NCI-H2107 treated with DMSO at 0.1 percent for 48 hours (cell line): ENCODE data around the gene TBX10.
"Not testable (repeated sequence)": the region's sequence is repeated elsewhere in the genome, so short reads cannot be mapped to it uniquely, and the experiment has no call there.

Experiments used
- DNase-seq: peaks from one replicate; lab custom pipeline; 2025; ENCODE audit not compliant: unreplicated experiment; lab: John Stamatoyannopoulos, UW

TBX10 gene

GRCh38 chr11:67639438-67639859, at the start of gene TBX10:
Gene TBX10 (minus strand): TSS chr11:67639763. CDS start chr11:67639472, 291 bp downstream.
- DNase-seq, result no peak

DNA sequence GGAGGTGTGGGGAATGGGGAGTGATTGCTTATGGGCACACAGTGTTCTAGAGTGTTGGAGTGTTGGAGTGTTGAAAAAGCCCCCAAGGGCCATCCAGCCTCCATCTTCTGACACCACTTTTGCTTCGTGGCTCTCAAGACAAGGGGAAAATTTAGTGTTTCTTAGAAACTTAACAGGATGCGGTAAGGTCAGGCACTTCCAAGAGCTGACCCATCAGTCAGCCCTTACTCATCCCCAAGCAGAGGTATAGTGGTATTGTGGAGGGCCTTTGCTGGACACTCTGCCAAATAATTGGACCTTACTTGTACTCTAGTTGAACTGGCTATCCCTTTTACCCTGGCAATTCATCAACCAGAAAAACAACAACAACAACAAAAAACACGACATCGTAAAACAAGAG, 49.6 kb upstream of the TBX10 start:
- DNase-seq, result no peak

- no peak for DNase-seq
Observed at GRCh38 chr11:67687986-67688385, 48.4 kb upstream of the TBX10 start.

DNA sequence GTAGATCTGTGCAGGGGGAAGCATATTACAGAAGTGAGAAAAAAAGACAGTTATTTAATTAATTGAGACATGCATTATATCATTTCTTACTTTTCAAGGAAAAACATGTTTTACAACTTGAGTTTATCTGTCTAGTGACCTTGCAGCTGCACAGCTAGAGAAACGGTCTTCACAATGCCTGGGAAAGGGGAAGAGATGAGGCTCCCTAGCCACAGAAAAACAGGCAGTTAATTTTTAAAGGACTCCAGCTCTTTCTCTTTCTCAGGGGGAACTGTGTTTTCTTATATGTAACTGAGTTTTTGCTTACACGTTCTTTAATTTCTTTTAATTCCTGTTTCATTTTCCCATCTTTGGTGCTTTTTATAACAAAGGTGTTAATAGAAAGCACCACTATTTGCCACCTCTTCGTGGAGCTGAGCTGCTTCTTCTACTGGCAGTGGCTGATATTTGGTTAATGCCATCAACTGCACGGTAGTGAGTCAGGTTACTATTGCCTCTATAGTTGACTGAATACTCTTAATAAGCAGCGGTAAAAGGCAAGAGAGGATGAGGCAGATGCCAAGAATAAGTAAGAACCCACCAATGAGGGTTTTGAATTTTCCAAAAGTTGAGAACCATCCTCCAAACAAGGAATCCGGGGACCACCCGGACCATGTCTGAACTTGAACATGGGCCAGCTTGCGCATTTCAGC, 46.2 kb upstream of the TBX10 start:
- DNase-seq, result not testable (repeated sequence)

DNA sequence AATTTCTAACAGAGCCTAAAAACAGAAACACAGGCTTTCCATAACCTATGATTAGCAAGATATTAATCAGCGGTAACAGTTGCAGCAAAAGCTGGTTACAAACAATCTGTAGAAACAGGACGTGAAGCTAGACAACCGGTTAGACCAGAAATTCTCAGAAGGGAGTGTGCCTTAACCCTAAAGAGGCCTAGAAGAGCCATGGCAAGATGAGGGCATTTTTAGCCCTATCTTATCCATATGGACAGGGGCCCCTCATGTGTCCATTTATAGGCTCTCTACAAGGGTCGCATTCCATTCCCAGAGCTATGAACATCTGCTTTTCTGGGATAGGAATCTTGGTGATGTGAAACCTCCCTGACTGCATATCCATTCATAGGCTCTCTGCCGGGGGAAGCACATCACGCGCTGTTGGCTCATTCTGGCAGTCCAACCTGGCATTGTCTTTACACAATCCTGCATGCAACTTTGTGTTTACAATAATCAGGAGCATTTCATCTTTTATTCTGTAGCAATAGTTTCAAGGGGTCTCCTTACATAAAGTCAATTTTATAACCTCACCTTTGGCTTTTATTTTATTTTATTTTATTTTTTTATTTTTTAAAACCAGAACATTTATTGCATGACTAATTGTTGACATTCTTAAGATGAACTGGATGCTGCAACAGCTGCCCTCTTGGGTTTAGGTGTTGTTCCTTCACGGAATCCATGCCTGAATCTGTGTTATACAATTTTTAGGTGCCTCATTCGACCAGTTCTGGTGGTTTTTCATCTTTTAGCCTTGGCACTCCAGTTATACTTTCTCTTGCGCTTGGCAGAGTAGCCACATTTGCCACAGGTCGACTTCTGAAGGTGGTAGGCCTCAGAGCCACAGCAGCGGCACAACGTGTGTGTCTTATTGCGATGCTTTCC, 42.8 kb upstream of the TBX10 start:
- DNase-seq, result not testable (repeated sequence)

- DNase-seq, result no peak
Observed at GRCh38 chr11:67680696-67681470, 41.3 kb upstream of the TBX10 start.

GRCh38 chr11:67675058-67675747, 35.6 kb upstream of the TBX10 start:
- no peak for DNase-seq

- DNase-seq, result no peak
Observed at GRCh38 chr11:67674442-67674871, 34.9 kb upstream of the TBX10 start, which contains the start of gene ALDH3B2. Gene ALDH3B2 (minus strand): TSS chr11:67674623. CDS start chr11:67666935, 7,688 bp downstream.

DNA sequence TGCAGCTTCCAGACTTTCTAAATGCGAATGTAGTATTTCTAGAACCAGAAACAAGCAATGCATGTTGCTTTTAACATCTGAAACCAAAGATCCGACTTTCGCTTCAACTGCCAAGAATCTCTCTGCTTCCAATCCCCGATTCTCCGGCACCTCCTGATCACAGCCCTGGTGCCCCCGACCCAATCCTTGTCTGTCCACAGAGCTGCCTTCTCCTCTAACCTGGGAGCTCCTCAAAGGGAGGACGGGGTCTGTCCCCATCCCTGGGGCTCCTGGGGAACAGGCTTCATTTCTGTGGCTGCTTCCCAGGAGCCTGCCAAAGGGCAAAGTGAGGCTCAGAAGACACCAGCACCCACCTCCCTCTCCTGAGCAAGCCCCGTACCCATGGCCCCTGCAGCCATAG, 34.3 kb upstream of the TBX10 start:
- DNase-seq, result no peak

- DNase-seq, result no peak
Observed at GRCh38 chr11:67673358-67673757, 33.8 kb upstream of the TBX10 start.

GRCh38 chr11:67671211-67671520, 31.6 kb upstream of the TBX10 start:
- no peak for DNase-seq

DNA sequence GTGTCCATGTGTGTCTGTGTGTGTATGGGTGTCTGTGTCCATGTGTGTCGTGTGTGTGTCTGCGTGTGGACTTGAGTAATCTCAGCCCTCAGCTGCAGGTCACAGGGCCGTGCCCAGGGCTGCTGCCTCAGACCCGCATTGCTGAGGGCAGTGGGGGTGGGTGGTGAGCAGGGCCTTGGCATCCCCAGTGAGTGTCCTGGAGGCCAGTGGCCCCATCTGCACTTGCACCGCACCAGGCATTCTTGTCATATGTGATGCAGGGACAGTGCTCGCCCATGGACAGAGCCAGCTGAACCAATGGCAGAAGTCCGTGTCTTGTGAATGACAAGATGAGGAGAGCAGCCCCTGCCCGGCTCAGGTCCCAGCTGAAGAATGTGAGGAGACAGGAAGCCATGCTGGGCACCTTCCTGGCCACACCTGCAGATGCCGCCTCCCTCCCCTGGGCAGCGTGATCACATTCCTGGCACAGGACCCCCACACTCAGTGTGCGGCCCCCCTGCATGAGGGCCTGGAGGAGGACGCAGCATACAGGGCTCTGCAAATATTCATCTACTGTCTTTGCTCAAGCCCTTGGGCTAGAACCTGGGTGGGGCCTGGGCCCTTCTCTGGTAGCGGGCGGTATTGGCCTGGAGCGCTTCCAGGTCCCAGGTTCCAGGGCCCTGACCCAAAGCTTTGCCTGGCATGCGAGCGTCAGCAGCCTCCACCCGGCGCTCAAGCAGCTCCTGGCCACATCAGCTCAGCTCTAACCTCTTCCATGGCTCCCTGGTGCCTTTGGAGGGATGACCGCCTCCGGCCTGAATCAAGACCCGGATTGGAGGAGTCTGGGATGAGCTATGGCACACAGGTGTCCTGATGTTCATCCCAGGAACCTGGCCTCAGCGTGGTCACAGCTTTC, 31.0 kb upstream of the TBX10 start:
- no peak for DNase-seq

DNA sequence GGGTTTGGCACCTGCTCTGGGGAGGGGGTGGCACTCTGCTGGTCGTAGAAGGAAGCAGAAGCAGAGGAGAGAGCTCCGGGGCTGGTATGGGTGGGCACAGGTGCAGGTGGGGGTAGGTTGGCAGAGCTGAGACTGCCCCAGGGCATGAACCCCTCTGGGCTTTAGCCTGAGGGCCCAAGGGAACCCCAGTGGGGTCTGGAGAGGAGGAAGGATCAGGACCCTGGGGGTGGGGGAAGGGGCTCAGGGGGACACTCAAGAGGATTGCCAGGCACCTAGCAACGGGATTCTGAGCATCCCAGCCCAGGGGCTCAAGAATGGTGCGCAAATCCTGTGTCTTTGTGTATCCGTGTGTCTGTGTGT, 28.6 kb upstream of the TBX10 start:
- DNase-seq, result no peak

GRCh38 chr11:67667490-67668191, 28.1 kb upstream of the TBX10 start:
- DNase-seq, result no peak

DNA sequence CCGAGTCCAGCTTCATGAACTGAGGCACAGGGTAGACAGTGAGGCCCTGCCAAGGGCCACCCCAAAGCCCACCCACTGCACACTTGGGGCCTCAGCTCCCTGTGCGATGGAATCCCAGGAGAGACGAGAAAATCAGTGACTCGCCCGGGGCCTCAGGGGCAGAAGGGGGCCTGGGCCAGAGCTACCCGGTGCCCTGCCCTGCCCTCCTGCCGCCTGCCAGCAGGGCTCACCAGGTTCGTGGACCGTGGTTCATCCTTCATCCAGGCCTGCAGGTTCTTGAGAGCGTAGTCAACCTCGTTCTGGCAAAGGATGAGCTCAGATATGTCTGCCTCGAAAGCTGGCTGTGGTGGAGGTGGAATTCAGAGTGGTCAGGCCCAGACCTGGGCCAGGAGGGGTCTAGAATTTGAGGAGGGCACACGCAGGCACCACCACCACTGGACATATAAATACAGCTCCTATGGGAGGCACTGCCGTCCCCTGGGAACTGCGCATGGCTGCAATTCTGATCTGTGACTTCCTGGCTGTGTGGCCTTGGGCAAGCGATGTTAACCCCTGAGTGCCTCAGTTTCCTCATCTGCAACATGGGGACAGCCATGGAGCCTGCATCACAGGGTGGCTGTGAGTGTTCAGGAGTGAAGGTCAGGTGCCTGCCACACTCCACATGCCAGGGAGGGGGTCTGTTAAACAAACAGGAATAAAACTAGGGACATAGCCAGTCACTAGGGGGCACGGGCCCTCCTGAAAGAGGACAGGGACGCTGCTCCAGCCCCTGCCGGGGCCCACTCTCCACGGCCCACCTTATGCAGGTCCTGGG, 27.3 kb upstream of the TBX10 start:
- no peak for DNase-seq

GRCh38 chr11:67666303-67666645, 26.7 kb upstream of the TBX10 start:
- no peak for DNase-seq

DNA sequence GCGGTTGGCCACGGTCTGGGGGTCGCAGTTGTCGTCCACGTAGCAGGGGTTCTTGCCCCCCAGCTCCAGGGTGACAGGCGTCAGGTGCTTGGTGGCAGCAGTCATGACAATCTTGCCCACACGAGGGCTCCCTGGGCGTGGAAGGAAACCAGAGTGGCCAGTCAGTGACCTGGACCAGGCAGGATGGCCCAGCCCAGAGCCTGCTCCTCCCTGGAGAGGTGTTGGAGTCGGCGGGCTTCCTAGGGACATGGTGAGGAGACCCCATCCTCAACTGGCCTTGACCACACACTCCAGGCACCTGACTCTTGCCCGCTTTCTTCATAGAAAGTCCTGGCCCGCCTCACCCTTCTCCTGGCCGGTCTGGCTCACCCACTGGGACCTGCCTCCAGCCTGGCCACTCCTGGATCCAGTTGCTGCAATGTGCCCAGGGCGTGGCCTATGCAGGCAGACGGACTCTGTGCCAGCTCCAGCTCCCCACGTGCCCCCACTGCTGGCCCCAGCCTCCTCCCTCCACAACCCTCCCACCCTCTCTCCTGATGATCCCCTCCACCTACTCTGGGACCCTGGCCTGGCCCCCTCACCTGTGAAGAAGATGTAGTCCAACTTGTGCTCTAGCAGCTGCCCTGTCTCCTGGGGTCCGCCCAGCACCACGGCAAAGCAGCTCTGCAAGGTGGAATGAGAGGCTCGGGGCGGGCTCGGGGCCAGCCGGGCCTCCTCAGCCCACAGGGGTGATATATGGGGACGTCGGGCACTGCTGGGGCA, 26.2 kb upstream of the TBX10 start:
- no peak for DNase-seq
